Stimulated activated CD4-positive, alpha-beta T cell treated with anti-CD3 and anti-CD28 coated beads, TNF-alpha, amount 100 ng/mL, for 1 hour (primary cell): ENCODE data around the gene NSMF.

ENCODE experiments used
- DNase-seq, 3 donors: peaks; one replicate each; pipeline ENCODE4 v3.0.0-alpha.2; 2020; ENCODE audit warnings: low read depth in 3 of 3, low spot score in 1 of 3

The NSMF gene

GRCh38 chr9:137433349-137433915 lies 25.7 kb downstream of the NSMF start:
- no peak for DNase-seq

GRCh38 chr9:137432687-137433348 lies 26.3 kb downstream of the NSMF start:
- DNase-seq = no peak

GRCh38 chr9:137431416-137431931 lies 27.7 kb downstream of the NSMF start:
- DNase-seq = no peak

- no peak for DNase-seq
Measured at GRCh38 chr9:137430723-137431415, 28.3 kb downstream of the NSMF start.

- DNase-seq = no peak
Measured at GRCh38 chr9:137429974-137430722, 29.0 kb downstream of the NSMF start.

GRCh38 chr9:137429546-137429890 lies 29.6 kb downstream of the NSMF start:
- no peak for DNase-seq

GRCh38 chr9:137428841-137429545 lies 30.1 kb downstream of the NSMF start:
- no peak for DNase-seq

- no peak for DNase-seq
Measured at GRCh38 chr9:137428311-137428630, 30.9 kb downstream of the NSMF start.

- DNase-seq = no peak
Measured at GRCh38 chr9:137427454-137428310, 31.5 kb downstream of the NSMF start.

- DNase-seq = no peak
Measured at GRCh38 chr9:137426018-137426681, 33.0 kb downstream of the NSMF start.

GRCh38 chr9:137423514-137424291 lies 35.4 kb downstream of the NSMF start:
- DNase-seq = no peak

GRCh38 chr9:137422604-137423513 lies 36.3 kb downstream of the NSMF start, which contains the start of the genes EXD3 and NOXA1:
EXD3 (minus strand) TSS chr9:137423162; CDS start chr9:137395357, 27,805 bp downstream.
NOXA1 (plus strand) TSS chr9:137423393; CDS start chr9:137423530, 137 bp downstream.
- peak; percentile 93 to 96 (median 93) for DNase-seq

GRCh38 chr9:137421838-137422603 lies 37.1 kb downstream of the NSMF start:
- no peak for DNase-seq

- no peak for DNase-seq
Measured at GRCh38 chr9:137417161-137418021, 41.7 kb downstream of the NSMF start.

GRCh38 chr9:137416563-137417151 lies 42.5 kb downstream of the NSMF start:
- no peak for DNase-seq
